H1 (cell line): ENCODE data around the gene NFAT5. TPM values are rescaled to one million over a fixed set of nuclear protein-coding genes. Genes with fewer than 3 reads are reported as not detected.
"Not testable (repeated sequence)": the region's sequence is repeated elsewhere in the genome, so short reads cannot be mapped to it uniquely, and the experiment has no call there.

Experiments
- CTCF ChIA-PET: fragments of 300-600 bp; sonication (Branson Sonifier 250); formaldehyde crosslinking; loops from one replicate; lab custom pipeline; 2021; ENCODE audit not compliant: partially characterized antibody; lab: Charles Lee
- POLR2A ChIA-PET: fragments of 300-600 bp; sonication (Branson Sonifier 250); formaldehyde crosslinking; loops from one replicate; lab custom pipeline; 2021; ENCODE audit warnings: inconsistent platforms; ENCODE audit not compliant: partially characterized antibody; lab: Charles Lee
- DNase-seq, 2 experiments: peaks; one replicate each; pipeline versions ENCODE4 v3.0.0 to v3.0.0-alpha.2; 2010 to 2022; ENCODE audit warnings: low spot score in 2 of 2, low read depth in 1 of 2, mixed read lengths in 1 of 2
- FAIRE-seq: peaks from 2 replicates; lab custom pipeline; 2011; peaks lifted over from hg19 to GRCh38; lab: Jason Lieb, UNC
- H2AFZ ChIP-seq: 2 replicates; pipeline ENCODE4 v1.8.1; 2012; ENCODE audit warnings: low read length, inconsistent platforms
- H2AK5ac ChIP-seq: 2 replicates; pipeline ENCODE4 v1.6.1; 2013; ENCODE audit warnings: low read depth, low read length
- H2BK120ac ChIP-seq: replicated peaks from 2 replicates; pipeline ENCODE3; 2013; ENCODE audit warnings: low read depth, low read length, inconsistent platforms
- H2BK12ac ChIP-seq: 2 replicates; pipeline ENCODE4 v1.6.1; 2013; ENCODE audit warnings: low read depth, low read length
- H2BK15ac ChIP-seq: 2 replicates; pipeline ENCODE4 v1.6.1; 2013; ENCODE audit warnings: low read length
- H2BK20ac ChIP-seq: 2 replicates; pipeline ENCODE4 v1.6.1; 2013; ENCODE audit warnings: low read length
- H2BK5ac ChIP-seq: 2 replicates; pipeline ENCODE4 v1.6.1; 2013; ENCODE audit warnings: low read depth, low read length
- H3K14ac ChIP-seq: 2 replicates; pipeline ENCODE4 v1.6.1; 2013; ENCODE audit warnings: inconsistent platforms; ENCODE audit not compliant: insufficient read length
- H3K18ac ChIP-seq: 2 replicates; pipeline ENCODE4 v1.6.1; 2013; ENCODE audit warnings: low read length; ENCODE audit errors: extremely low read depth
- H3K23ac ChIP-seq: 2 replicates; pipeline ENCODE4 v1.6.1; 2013; ENCODE audit warnings: inconsistent platforms; ENCODE audit not compliant: insufficient read length
- H3K23me2 ChIP-seq: 2 replicates; pipeline ENCODE4 v1.6.1; 2013; ENCODE audit warnings: low read depth, low read length
- H3K27ac ChIP-seq: 2 replicates; pipeline ENCODE4 v1.6.1; 2011; ENCODE audit warnings: low read depth, low read length, inconsistent platforms
- H3K27me3 ChIP-seq, 4 experiments: replicated peaks in 1 of 4; 1 replicate in 1 of 4; 2 replicates in 3 of 4; pipeline versions ENCODE4 v1.6.1 to v1.8.1; 2011 to 2013; ENCODE audit warnings: low read length in 3 of 4, mild to moderate bottlenecking in 3 of 4, inconsistent platforms in 2 of 4, mixed read lengths in 2 of 4, moderate library complexity in 1 of 4; ENCODE audit not compliant: control insufficient read depth in 3 of 4, insufficient read depth in 3 of 4; ENCODE audit errors: extremely low read depth in 1 of 4
- H3K36me3 ChIP-seq, 4 experiments: 2 replicates each; pipeline versions ENCODE4 v1.6.1 to v1.8.1; 2011 to 2013; ENCODE audit warnings: mild to moderate bottlenecking in 4 of 4, low read length in 3 of 4, moderate library complexity in 2 of 4, control low read depth in 1 of 4, inconsistent platforms in 1 of 4; ENCODE audit not compliant: insufficient read depth in 4 of 4, control insufficient read depth in 2 of 4
- H3K4ac ChIP-seq: replicated peaks from 2 replicates; pipeline ENCODE3; 2013; ENCODE audit warnings: low read length, low read depth, mixed read lengths, inconsistent platforms; ENCODE audit not compliant: insufficient read length
- H3K4me1 ChIP-seq, 4 experiments: replicated peaks in 1 of 4; 1 replicate in 1 of 4; 2 replicates in 3 of 4; pipeline versions ENCODE4 v1.6.1 to v1.8.1; 2011 to 2013; ENCODE audit warnings: low read length in 3 of 4, inconsistent platforms in 2 of 4, mixed read lengths in 1 of 4; ENCODE audit not compliant: insufficient read depth in 4 of 4, control insufficient read depth in 3 of 4
- H3K4me2 ChIP-seq, 2 experiments: 2 replicates each; pipeline versions ENCODE4 v1.6.1 to v1.8.1; 2011 to 2013; ENCODE audit warnings: low read depth in 2 of 2, low read length in 2 of 2, control low read depth in 1 of 2, inconsistent platforms in 1 of 2, mild to moderate bottlenecking in 1 of 2; ENCODE audit not compliant: insufficient read depth in 1 of 2
- H3K4me3 ChIP-seq, 4 experiments: fragments of 200-600, 300-600 bp in 1 of 4; sonication (generic), shearing (Covaris generic), sonication (Bioruptor Twin) in 1 of 4; 2 replicates each; pipeline versions ENCODE4 v1.5.1 to v1.8.1; 2011 to 2016; ENCODE audit warnings: low read length in 4 of 4, low read depth in 3 of 4, control low read depth in 2 of 4, inconsistent platforms in 2 of 4, mild to moderate bottlenecking in 2 of 4, mixed read lengths in 1 of 4, moderate library complexity in 1 of 4; ENCODE audit not compliant: insufficient read depth in 2 of 4; ENCODE audit errors: extremely low read depth in 1 of 4
- H3K56ac ChIP-seq: replicated peaks from 2 replicates; pipeline ENCODE3; 2013; ENCODE audit warnings: low read depth, mild to moderate bottlenecking, mixed read lengths, low read length, inconsistent platforms; ENCODE audit not compliant: insufficient read length
- H3K79me1 ChIP-seq: 2 replicates; pipeline ENCODE4 v1.6.1; 2013; ENCODE audit warnings: low read depth, low read length, control low read depth
- H3K79me2 ChIP-seq, 2 experiments: 2 replicates each; pipeline versions ENCODE4 v1.6.1 to v1.8.1; 2012 to 2013; ENCODE audit warnings: low read length in 2 of 2, mild to moderate bottlenecking in 2 of 2, inconsistent platforms in 1 of 2; ENCODE audit not compliant: insufficient read depth in 2 of 2, control insufficient read depth in 1 of 2
- H3K9ac ChIP-seq, 4 experiments: replicated peaks in 1 of 4; 1 replicate in 1 of 4; 2 replicates in 3 of 4; pipeline versions ENCODE4 v1.6.1 to v1.8.1; 2011 to 2013; ENCODE audit warnings: low read depth in 3 of 4, low read length in 3 of 4, control low read depth in 2 of 4, mild to moderate bottlenecking in 2 of 4, moderate library complexity in 2 of 4, inconsistent platforms in 1 of 4; ENCODE audit errors: extremely low read depth in 1 of 4
- H3K9me3 ChIP-seq, 2 experiments: 2 replicates each; pipeline versions ENCODE4 v1.6.1 to v1.8.1; 2012 to 2013; ENCODE audit warnings: mild to moderate bottlenecking in 2 of 2, moderate library complexity in 2 of 2, control low read depth in 1 of 2, inconsistent platforms in 1 of 2, low read depth in 1 of 2, low read length in 1 of 2, mixed read lengths in 1 of 2; ENCODE audit not compliant: insufficient read depth in 2 of 2
- H4K20me1 ChIP-seq, 2 experiments: replicated peaks in 1 of 2; 2 replicates each; pipeline versions ENCODE3 to v1.8.1; 2011 to 2013; ENCODE audit warnings: inconsistent platforms in 2 of 2, low read length in 2 of 2, mild to moderate bottlenecking in 1 of 2; ENCODE audit not compliant: insufficient read depth in 2 of 2, control insufficient read depth in 1 of 2
- H4K5ac ChIP-seq: 2 replicates; pipeline ENCODE4 v1.6.1; 2013; ENCODE audit warnings: low read length, low read depth, mixed read lengths, inconsistent platforms; ENCODE audit not compliant: insufficient read length
- H4K8ac ChIP-seq: 2 replicates; pipeline ENCODE4 v1.8.0; 2013; ENCODE audit warnings: mild to moderate bottlenecking, moderate library complexity, low read length, inconsistent platforms; ENCODE audit not compliant: insufficient read depth; ENCODE audit errors: extremely low read depth
- H4K91ac ChIP-seq: replicated peaks from 2 replicates; pipeline ENCODE3; 2013; ENCODE audit warnings: low read length, mixed read lengths, inconsistent platforms; ENCODE audit not compliant: insufficient read length
- WGBS, 2 experiments: shearing (Covaris generic) in 1 of 2; methylation state at CpG; one replicate each; pipeline versions ENCODE4 v1.1.6 to v1.1.7; 2013 to 2015; ENCODE audit warnings: low lambda C conversion rate in 2 of 2, mixed read lengths in 2 of 2, inconsistent platforms in 1 of 2, low coverage in 1 of 2, missing lambda C conversion rate in 1 of 2; ENCODE audit not compliant: insufficient replicate concordance in 2 of 2, insufficient coverage in 1 of 2, insufficient read length in 1 of 2; ENCODE audit errors: extremely low coverage in 1 of 2, missing lambda C conversion rate in 1 of 2; 5-methylcytosine and 5-hydroxymethylcytosine counted together
- polyA plus RNA-seq, 7 experiments: library from polyadenylated mRNA; depleted of rRNA in 3 of 7; stranded (reverse) in 5 of 7; unstranded in 2 of 7; fragments of >200 nt in 5 of 7; fragments of 200-250 nt in 2 of 7; gene quantifications; 1 replicate in 5 of 7; 2 replicates in 1 of 7; 4 replicates in 1 of 7; pipeline versions ENCODE4 v1.2.1 to v1.2.3, GENCODE V29; 2011 to 2013; ENCODE audit warnings: missing spikeins in 2 of 7, mixed read lengths in 2 of 7
- total RNA-seq: library from RNA; stranded (reverse); fragmentation: NEBNext Ultra II Directional; extraction: Animal tissue kit (Norgen Biotek cat#: 25700); gene quantifications from 2 replicates; pipeline ENCODE4 v1.2.1, GENCODE V29; 2021

The NFAT5 gene
- total and polyA plus RNA-seq, 2 of the 8 experiments (the other 6 are each of a cell fraction or from before 2014, with no cell fraction given) = 8.9 to 29.0 TPM

DNA sequence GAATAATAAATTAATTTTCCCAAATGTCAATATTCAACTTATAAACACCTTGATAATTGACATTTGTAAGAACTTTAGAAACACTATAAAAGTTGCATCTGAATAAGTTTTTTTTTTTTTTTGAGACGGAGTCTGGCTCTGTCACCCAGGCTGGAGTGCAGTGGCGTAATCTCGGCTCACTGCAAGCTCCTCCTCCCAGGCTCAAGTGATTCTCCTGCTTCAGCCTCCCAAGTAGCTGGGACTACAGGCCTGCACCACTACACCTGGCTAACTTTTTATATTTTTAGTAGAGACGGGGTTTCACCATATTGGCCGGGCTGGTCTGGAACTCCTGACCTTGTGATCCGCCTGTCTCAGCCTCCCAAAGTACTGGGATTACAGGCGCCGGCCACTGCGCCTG, 13.0 kb downstream of the NFAT5 start:
- ChIA-PET CTCF (interaction anchor here (0.6 kb wide), 1 partner anchor 139 kb away, joined by 3 read pairs; no protein-coding TSS in a partner anchor), POLR2A (interaction anchor here (0.6 to 3.4 kb wide), 3 partner anchors 9 to 98 kb away, joined by 3 to 18 read pairs (median 3); partner anchors contain the start of gene NFAT5)
- H3K18ac ChIP-seq, H4K91ac ChIP-seq, H3K27me3 ChIP-seq, H3K9me3 ChIP-seq, H3K23ac ChIP-seq, H3K4me3 ChIP-seq, H3K79me1 ChIP-seq, H3K36me3 ChIP-seq, H3K56ac ChIP-seq, H2BK15ac ChIP-seq, H2AK5ac ChIP-seq, H4K20me1 ChIP-seq, H2BK12ac ChIP-seq, H2BK5ac ChIP-seq, H4K5ac ChIP-seq, H2AFZ ChIP-seq, H3K27ac ChIP-seq, H3K4ac ChIP-seq, H2BK120ac ChIP-seq, H3K4me2 ChIP-seq, H2BK20ac ChIP-seq, DNase-seq, H4K8ac ChIP-seq, H3K23me2 ChIP-seq, H3K4me1 ChIP-seq, FAIRE-seq, H3K14ac ChIP-seq, H3K9ac ChIP-seq: not testable (repeated sequence)
- H3K79me2 ChIP-seq = peaks cover 0 to 70% of the 10 kb centered on the region in 2 experiments; a peak in 2 of 4 replicates
- 90% methylated on average over 9 of the region's 9 CpGs; no CpG with 5 or more reads in 1 of the 2 experiments for WGBS, 2 experiments
